Neuronal stem cell (in vitro differentiated cells): ENCODE measurements around the gene MARK2.

Experiments
- DNase-seq: peaks from one replicate; pipeline ENCODE4 v3.0.0-alpha.2; 2013; ENCODE audit warnings: low spot score
- H2AFZ ChIP-seq: one replicate; pipeline ENCODE4 v1.6.1; 2013; ENCODE audit warnings: mild to moderate bottlenecking, low read length, inconsistent platforms
- H2AK5ac ChIP-seq: 2 replicates; pipeline ENCODE4 v1.6.1; 2013; ENCODE audit warnings: low read depth, mild to moderate bottlenecking, inconsistent platforms, low read length, moderate library complexity, mixed read lengths
- H2BK120ac ChIP-seq: 2 replicates; pipeline ENCODE4 v1.6.1; 2013; ENCODE audit warnings: low read depth, mild to moderate bottlenecking, inconsistent platforms, low read length, moderate library complexity, mixed read lengths
- H2BK12ac ChIP-seq: one replicate; pipeline ENCODE4 v1.6.1; 2013; ENCODE audit warnings: low read length, inconsistent platforms
- H2BK15ac ChIP-seq: 2 replicates; pipeline ENCODE4 v1.6.1; 2013; ENCODE audit warnings: mild to moderate bottlenecking, low read length, inconsistent platforms, mixed read lengths
- H2BK5ac ChIP-seq: one replicate; pipeline ENCODE4 v1.6.1; 2013; ENCODE audit warnings: inconsistent platforms, mild to moderate bottlenecking, low read length, moderate library complexity
- H3K14ac ChIP-seq: one replicate; pipeline ENCODE4 v1.6.1; 2013; ENCODE audit warnings: low read length, inconsistent platforms
- H3K18ac ChIP-seq: 2 replicates; pipeline ENCODE4 v1.6.1; 2013; ENCODE audit warnings: low read length, inconsistent platforms
- H3K23ac ChIP-seq: 2 replicates; pipeline ENCODE4 v1.6.1; 2013; ENCODE audit warnings: low read depth, mild to moderate bottlenecking, mixed read lengths, low read length, inconsistent platforms; ENCODE audit not compliant: poor library complexity
- H3K27ac ChIP-seq: replicated peaks from 3 replicates; pipeline ENCODE4 v1.5.1; 2013; ENCODE audit warnings: low read length, inconsistent platforms
- H3K27me3 ChIP-seq, 3 experiments: 2 replicates each; pipeline ENCODE4 v1.6.1; 2013; ENCODE audit warnings: low read length in 3 of 3, mild to moderate bottlenecking in 2 of 3, inconsistent platforms in 1 of 3, low read depth in 1 of 3, mixed read lengths in 1 of 3, moderate library complexity in 1 of 3; ENCODE audit not compliant: control insufficient read depth in 3 of 3, insufficient read depth in 3 of 3
- H3K36me3 ChIP-seq, 2 donors: replicated peaks in 1 of 2; 2 replicates each; pipeline ENCODE4 v1.6.1; 2013; ENCODE audit warnings: low read length in 2 of 2; ENCODE audit not compliant: control insufficient read depth in 2 of 2, insufficient read depth in 2 of 2
- H3K4ac ChIP-seq: 2 replicates; pipeline ENCODE4 v1.6.1; 2013; ENCODE audit warnings: inconsistent platforms, mild to moderate bottlenecking, low read length, moderate library complexity
- H3K4me1 ChIP-seq, 2 donors: 1 replicate in 1 of 2; 2 replicates in 1 of 2; pipeline ENCODE4 v1.6.1; 2013; ENCODE audit warnings: low read length in 2 of 2, low read depth in 1 of 2; ENCODE audit not compliant: control insufficient read depth in 2 of 2, insufficient read depth in 1 of 2
- H3K4me2 ChIP-seq: one replicate; pipeline ENCODE4 v1.6.1; 2013; ENCODE audit warnings: mild to moderate bottlenecking, low read length, inconsistent platforms; ENCODE audit not compliant: insufficient read depth, poor library complexity, severe bottlenecking
- H3K4me3 ChIP-seq, 2 donors: 2 replicates each; pipeline ENCODE4 v1.5.1; 2013; ENCODE audit warnings: low read length in 2 of 2, mild to moderate bottlenecking in 2 of 2, inconsistent platforms in 1 of 2, moderate library complexity in 1 of 2
- H3K79me1 ChIP-seq: one replicate; pipeline ENCODE4 v1.6.1; 2013; ENCODE audit warnings: low read depth, mild to moderate bottlenecking, inconsistent platforms, low read length, moderate library complexity
- H3K9ac ChIP-seq: one replicate; pipeline ENCODE4 v1.6.1; 2013; ENCODE audit warnings: mild to moderate bottlenecking, low read depth, low read length, inconsistent platforms; ENCODE audit not compliant: poor library complexity
- H3K9me3 ChIP-seq, 2 donors: replicated peaks in 1 of 2; 2 replicates each; pipeline versions ENCODE3 to v1.6.1; 2013; ENCODE audit warnings: low read length in 2 of 2, mild to moderate bottlenecking in 2 of 2, inconsistent platforms in 1 of 2, low read depth in 1 of 2, mixed read lengths in 1 of 2, moderate library complexity in 1 of 2; ENCODE audit not compliant: control insufficient read depth in 2 of 2, insufficient read depth in 1 of 2
- H4K8ac ChIP-seq: one replicate; pipeline ENCODE4 v1.6.1; 2013; ENCODE audit warnings: low read depth, mild to moderate bottlenecking, inconsistent platforms, low read length, moderate library complexity
- H4K91ac ChIP-seq: one replicate; pipeline ENCODE4 v1.6.1; 2013; ENCODE audit warnings: low read length, low read depth, mild to moderate bottlenecking, inconsistent platforms; ENCODE audit not compliant: poor library complexity
- WGBS, 2 donors: extraction: QIAGEN DNeasy Blood & Tissue Kit; methylation state at CpG; one replicate each; pipeline ENCODE4 v1.1.7; 2013; ENCODE audit warnings: missing lambda C conversion rate in 2 of 2, mixed read lengths in 1 of 2; ENCODE audit not compliant: insufficient read length in 2 of 2, insufficient replicate concordance in 1 of 2; ENCODE audit errors: extremely low coverage in 2 of 2; 5-methylcytosine and 5-hydroxymethylcytosine counted together

Gene MARK2

DNA sequence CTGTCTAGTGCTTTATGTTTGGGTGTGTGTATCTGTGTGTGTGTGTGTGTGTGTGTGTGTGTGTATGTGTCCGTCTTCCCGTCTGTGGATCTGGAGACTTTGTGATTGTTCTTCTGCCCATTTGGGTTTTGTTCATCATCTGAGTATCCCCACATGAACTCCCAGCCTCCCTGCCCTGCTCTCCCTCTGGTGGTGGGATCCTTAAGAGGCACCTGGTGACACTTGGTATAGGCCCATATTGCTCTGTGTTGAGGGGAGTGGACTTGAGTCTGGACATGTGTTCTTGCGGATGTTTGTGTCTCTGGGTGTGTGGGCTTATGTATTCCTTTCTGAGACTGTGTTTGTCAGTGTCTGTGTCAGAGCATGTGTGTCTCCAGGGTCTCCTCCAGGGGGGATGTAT, 62.8 kb downstream of the MARK2 start:
- no peak overlapping the region for H2BK120ac ChIP-seq
- H3K9me3 ChIP-seq, result no peaks in the 10 kb centered on the region
- no peaks in the 10 kb centered on the region for H3K27me3 ChIP-seq
- no peak overlapping the region for H3K4ac ChIP-seq
- no peak overlapping the region for H3K27ac ChIP-seq
- H4K91ac ChIP-seq, result no peak overlapping the region
- no peak for DNase-seq
- H3K36me3 ChIP-seq, result peaks cover 59 to 96% of the 10 kb centered on the region in 2 donors
- no peak overlapping the region for H2BK15ac ChIP-seq
- no peak overlapping the region for H3K23ac ChIP-seq
- H3K9ac ChIP-seq, result no peak overlapping the region
- no peak overlapping the region for H3K4me3 ChIP-seq
- H3K18ac ChIP-seq, result no peak overlapping the region
- H3K79me1 ChIP-seq, result no peaks in the 10 kb centered on the region
- H3K4me2 ChIP-seq, result no peak overlapping the region
- WGBS, 2 donors, result no CpG with 5 or more reads among the region's 3 CpGs
- peaks cover 2 to 5% of the 10 kb centered on the region in 2 donors for H3K4me1 ChIP-seq
- H2AK5ac ChIP-seq, result no peak overlapping the region
- no peak overlapping the region for H2AFZ ChIP-seq
- H3K14ac ChIP-seq, result no peak overlapping the region
- H4K8ac ChIP-seq, result no peak overlapping the region
- no peak overlapping the region for H2BK5ac ChIP-seq
- no peak overlapping the region for H2BK12ac ChIP-seq

DNA sequence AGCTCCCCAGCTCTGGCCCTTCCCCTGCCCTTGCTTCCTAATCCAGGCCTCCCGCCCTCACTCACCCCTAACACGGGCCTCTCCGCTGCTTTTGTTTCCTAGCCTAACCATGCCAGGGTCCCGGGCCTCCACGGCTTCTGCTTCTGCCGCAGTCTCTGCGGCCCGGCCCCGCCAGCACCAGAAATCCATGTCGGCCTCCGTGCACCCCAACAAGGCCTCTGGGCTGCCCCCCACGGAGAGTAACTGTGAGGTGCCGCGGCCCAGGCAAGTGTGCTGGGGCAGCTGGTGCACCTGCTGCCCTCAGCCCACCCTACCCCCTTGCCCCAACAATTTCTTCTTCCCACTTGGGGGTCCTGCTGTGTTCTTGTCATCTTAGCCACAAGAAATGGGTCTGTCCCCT, 65.0 kb downstream of the MARK2 start:
- Histone ChIP-seq H2BK120ac (no peak overlapping the region), H3K27ac (no peak overlapping the region), H3K4me2 (no peak overlapping the region), H4K8ac (no peak overlapping the region), H4K91ac (no peak overlapping the region), H3K23ac (no peak overlapping the region), H3K4me3 (no peak overlapping the region), H2BK12ac (no peak overlapping the region), H3K4ac (no peak overlapping the region), H2AFZ (no peak overlapping the region), H3K9me3 (no peaks in the 10 kb centered on the region), H2BK15ac (no peak overlapping the region), H3K27me3 (no peaks in the 10 kb centered on the region), H2BK5ac (no peak overlapping the region), H3K14ac (no peak overlapping the region), H2AK5ac (no peak overlapping the region), H3K79me1 (peaks cover 4% of the 10 kb centered on the region), H3K36me3 (peaks cover 55 to 93% of the 10 kb centered on the region in 2 donors), H3K18ac (no peak overlapping the region), H3K4me1 (peaks cover 10 to 21% of the 10 kb centered on the region in 2 donors), H3K9ac (peak overlapping the region; percentile 15)
- DNase-seq, result no peak
- WGBS, 2 donors, result no CpG with 5 or more reads among the region's 14 CpGs

DNA sequence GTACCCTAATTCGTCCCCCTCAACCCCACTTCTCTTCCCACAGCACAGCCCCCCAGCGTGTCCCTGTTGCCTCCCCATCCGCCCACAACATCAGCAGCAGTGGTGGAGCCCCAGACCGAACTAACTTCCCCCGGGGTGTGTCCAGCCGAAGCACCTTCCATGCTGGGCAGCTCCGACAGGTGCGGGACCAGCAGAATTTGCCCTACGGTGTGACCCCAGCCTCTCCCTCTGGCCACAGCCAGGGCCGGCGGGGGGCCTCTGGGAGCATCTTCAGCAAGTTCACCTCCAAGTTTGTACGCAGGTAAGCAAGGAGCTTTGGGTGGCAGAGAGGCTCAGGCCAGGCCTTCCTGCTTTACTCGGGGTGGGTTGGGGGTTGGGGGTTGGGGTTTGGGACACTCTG, 65.8 kb downstream of the MARK2 start:
- H3K36me3 ChIP-seq, result peaks cover 49 to 84% of the 10 kb centered on the region in 2 donors
- WGBS, 2 donors, result no CpG with 5 or more reads among the region's 13 CpGs
- H2AFZ ChIP-seq, result no peak overlapping the region
- no peak overlapping the region for H3K4ac ChIP-seq
- H2BK12ac ChIP-seq, result no peak overlapping the region
- no peak overlapping the region for H4K91ac ChIP-seq
- peaks cover 16 to 27% of the 10 kb centered on the region in 2 donors for H3K4me1 ChIP-seq
- DNase-seq, result no peak
- no peak overlapping the region for H3K9ac ChIP-seq
- peaks cover 7% of the 10 kb centered on the region for H3K79me1 ChIP-seq
- H3K27ac ChIP-seq, result no peak overlapping the region
- no peak overlapping the region for H3K23ac ChIP-seq
- H2AK5ac ChIP-seq, result no peak overlapping the region
- H2BK5ac ChIP-seq, result no peak overlapping the region
- peak overlapping the region; percentile 77 for H4K8ac ChIP-seq
- H3K18ac ChIP-seq, result no peak overlapping the region
- no peak overlapping the region for H3K4me2 ChIP-seq
- no peak overlapping the region for H2BK15ac ChIP-seq
- no peaks in the 10 kb centered on the region for H3K9me3 ChIP-seq
- no peak overlapping the region for H3K4me3 ChIP-seq
- no peak overlapping the region for H3K14ac ChIP-seq
- no peak overlapping the region for H2BK120ac ChIP-seq
- no peaks in the 10 kb centered on the region for H3K27me3 ChIP-seq

DNA sequence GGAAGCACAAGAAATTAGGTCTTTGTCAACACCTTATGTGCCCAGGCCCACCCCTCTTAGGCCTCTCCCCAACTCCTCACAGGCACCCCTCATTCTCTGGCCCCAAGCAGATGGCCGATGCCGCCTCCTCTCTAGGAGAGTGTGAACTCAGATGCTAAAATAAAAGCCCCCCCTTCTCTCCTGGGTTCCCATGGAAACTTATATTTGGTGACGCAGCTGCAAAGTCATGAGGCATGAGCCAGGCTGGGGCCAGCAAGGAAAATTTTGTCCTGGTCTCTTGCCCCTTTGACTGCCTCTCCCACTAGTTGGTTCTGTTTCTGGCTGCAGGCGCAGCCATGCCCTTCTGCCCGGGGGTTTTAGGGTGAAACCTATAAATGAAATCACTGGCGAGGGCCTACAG, 66.3 kb downstream of the MARK2 start:
- no peak overlapping the region for H2AK5ac ChIP-seq
- no peak overlapping the region for H3K23ac ChIP-seq
- no peak overlapping the region for H2BK15ac ChIP-seq
- no peak overlapping the region for H3K14ac ChIP-seq
- H3K36me3 ChIP-seq, result peaks cover 45 to 84% of the 10 kb centered on the region in 2 donors
- no peak overlapping the region for H2BK12ac ChIP-seq
- no peak for DNase-seq
- H3K9me3 ChIP-seq, result no peaks in the 10 kb centered on the region
- no peaks in the 10 kb centered on the region for H3K27me3 ChIP-seq
- WGBS, 2 donors, result no CpG with 5 or more reads among the region's 6 CpGs
- H2BK5ac ChIP-seq, result no peak overlapping the region
- no peak overlapping the region for H3K9ac ChIP-seq
- no peak overlapping the region for H4K8ac ChIP-seq
- no peak overlapping the region for H2AFZ ChIP-seq
- no peak overlapping the region for H3K27ac ChIP-seq
- H3K4me3 ChIP-seq, result no peak overlapping the region
- no peak overlapping the region for H3K4me2 ChIP-seq
- H3K4me1 ChIP-seq, result peaks cover 20 to 31% of the 10 kb centered on the region in 2 donors
- peaks cover 7% of the 10 kb centered on the region for H3K79me1 ChIP-seq
- H3K18ac ChIP-seq, result no peak overlapping the region
- H4K91ac ChIP-seq, result no peak overlapping the region
- H3K4ac ChIP-seq, result no peak overlapping the region
- H2BK120ac ChIP-seq, result no peak overlapping the region
